Fibroblast of the conjunctiva (primary cell): ENCODE data around the gene PRKAG2.

Source experiments
- DNase-seq: peaks from one replicate; pipeline ENCODE4 v3.0.0-alpha.2; 2010; ENCODE audit warnings: low read depth

PRKAG2 gene

GRCh38 chr7:151509670-151510333, 367.1 kb downstream of the PRKAG2 start:
- no peak for DNase-seq

GRCh38 chr7:151508991-151509390, 367.9 kb downstream of the PRKAG2 start:
- DNase-seq: no peak

- no peak for DNase-seq
These were observed 369.1 kb downstream of the PRKAG2 start for GRCh38 chr7:151507806-151508205.

- DNase-seq: no peak
These were observed 370.0 kb downstream of the PRKAG2 start for GRCh38 chr7:151506901-151507382.
